ENCODE results near the gene EDA.

GRCh38 chrX:69613946-69614345, 2.0 kb upstream of the EDA start:
- TF ChIP-seq CTCF (IDR thresholded peaks at IDR 0.05) = no peak
- TF ChIP-seq ZFX (IDR thresholded peaks at IDR 0.05; ENCODE audit: borderline replicate concordance) = no peak
